Daoy (cell line): ENCODE measurements around the gene C17orf107. TPM values are rescaled to one million over a fixed set of nuclear protein-coding genes. Genes with fewer than 3 reads are reported as not detected.
"Not testable (repeated sequence)": the region's sequence is repeated elsewhere in the genome, so short reads cannot be mapped to it uniquely, and the experiment has no call there.

Experiments
- DNase-seq: peaks from one replicate; pipeline ENCODE4 v3.0.0-alpha.2; 2015; ENCODE audit warnings: low read depth
- total RNA-seq: library from RNA; depleted of rRNA; stranded (reverse); fragments of >200 nt; shearing (Covaris generic); gene quantifications from 2 replicates; pipeline ENCODE4 v1.2.3, GENCODE V29; 2014; rRNA removed

Gene C17orf107
- 0.17 TPM in 1 of 2 replicates, not detected in the other for total RNA-seq

GRCh38 chr17:4899341-4900230, at the start of gene C17orf107:
TSS of gene C17orf107 (plus strand) at chr17:4899536. CDS start at chr17:4899763, 227 bp downstream.
- DNase-seq: no peak

GRCh38 chr17:4850246-4850645, 49.1 kb upstream of the C17orf107 start:
- DNase-seq: no peak

- DNase-seq: no peak
Observed at GRCh38 chr17:4851084-4851483, 48.3 kb upstream of the C17orf107 start.

GRCh38 chr17:4852567-4853207, 46.6 kb upstream of the C17orf107 start:
- DNase-seq: peak; percentile 16

GRCh38 chr17:4853208-4853671, 46.1 kb upstream of the C17orf107 start:
- no peak for DNase-seq

- no peak for DNase-seq
Observed at GRCh38 chr17:4854111-4854681, 45.1 kb upstream of the C17orf107 start.

GRCh38 chr17:4856271-4856936, 42.9 kb upstream of the C17orf107 start:
- DNase-seq: no peak

GRCh38 chr17:4856937-4857314, 42.4 kb upstream of the C17orf107 start:
- DNase-seq: no peak

GRCh38 chr17:4857347-4857746, 42.0 kb upstream of the C17orf107 start:
- DNase-seq: not testable (repeated sequence)

- peak; percentile 27 for DNase-seq
Observed at GRCh38 chr17:4858068-4858881, 41.1 kb upstream of the C17orf107 start.

- peak; percentile 43 for DNase-seq
Observed at GRCh38 chr17:4858882-4859260, 40.5 kb upstream of the C17orf107 start.

GRCh38 chr17:4859816-4860625, 39.3 kb upstream of the C17orf107 start:
- DNase-seq: no peak

GRCh38 chr17:4860651-4861050, 38.7 kb upstream of the C17orf107 start:
- DNase-seq: no peak

GRCh38 chr17:4861052-4861451, 38.3 kb upstream of the C17orf107 start:
- no peak for DNase-seq

- no peak for DNase-seq
Observed at GRCh38 chr17:4862720-4863119, 36.6 kb upstream of the C17orf107 start.

GRCh38 chr17:4863321-4863720, 36.0 kb upstream of the C17orf107 start:
- DNase-seq: no peak

GRCh38 chr17:4867535-4867934, 31.8 kb upstream of the C17orf107 start:
- not testable (repeated sequence) for DNase-seq

- not testable (repeated sequence) for DNase-seq
Observed at GRCh38 chr17:4869058-4869998, 30.0 kb upstream of the C17orf107 start.

GRCh38 chr17:4870855-4871254, 28.5 kb upstream of the C17orf107 start:
- DNase-seq: no peak
